Measurements from ENCODE around the gene TRPT1. TPM values are rescaled to one million over a fixed set of nuclear protein-coding genes. Genes with fewer than 3 reads are reported as not detected.

TRPT1 gene
- total and polyA plus RNA-seq, 9 of the 15 experiments (the other 6 are each of a cell fraction or from before 2014, with no cell fraction given) = 4.6 to 41.7 (median 23.1) TPM

GRCh38 chr11:64183890-64184289 is 42.1 kb downstream of the TRPT1 start:
- H3K9ac ChIP-seq (ENCODE audit: insufficient read depth in 1 of 2, low read depth in 2 of 2, low read length in 2 of 2) = peak overlapping the region; percentile 42 to 99; a peak in 3 of 4 replicates
- no peak for ATAC-seq
- no peaks in the 10 kb centered on the region for H3K9me1 ChIP-seq (ENCODE audit: control insufficient read depth, insufficient read depth, low read length)
- H3K79me2 ChIP-seq (ENCODE audit: control insufficient read depth, insufficient read depth, low read length) = peaks cover 32% of the 10 kb centered on the region
- intact Hi-C loops (cut with micrococcal nuclease) = loop anchor here (2.0 kb wide), 1 partner anchor 47 kb away; the partner anchor contains the start of gene DNAJC4
- 22% methylated on average over 4 of the region's 7 CpGs for WGBS (ENCODE audit: insufficient coverage, low coverage, missing lambda C conversion rate)
- H3K36me3 ChIP-seq (ENCODE audit: control insufficient read depth, insufficient read depth, low read length) = peaks cover 4% of the 10 kb centered on the region
- no peak overlapping the region for H2AFZ ChIP-seq (ENCODE audit: low read depth, low read length)
- ChIA-PET POLR2A (no interaction called here), CTCF (ENCODE audit: low intra/inter-chr PET ratio) (no interaction called here)
- no peaks in the 10 kb centered on the region for H4K20me1 ChIP-seq (replicated peaks; ENCODE audit: control insufficient read depth, insufficient read depth, low read length)
- in situ Hi-C loops (cut with MboI) = no loop called here
- peak overlapping the region; percentile 97 for H3K4me2 ChIP-seq (ENCODE audit: insufficient read depth, low read length)
- DNase-seq (ENCODE audit: extremely low read depth in 1 of 4, low spot score in 3 of 4) = no peak
- no peaks in the 10 kb centered on the region for H3K9me3 ChIP-seq (replicated peaks; ENCODE audit: control insufficient read depth, insufficient read depth, low read depth, low read length)
- H3K4me1 ChIP-seq (replicated peaks in 1 of 2; ENCODE audit: control insufficient read depth in 2 of 2, insufficient read depth in 2 of 2, low read length in 2 of 2) = peaks cover 26 to 55% of the 10 kb centered on the region in 2 experiments
- no peak for FAIRE-seq
- BruUV-seq (replicated peaks) = no TSS peak
- peak overlapping the region; percentile 43; the same call in 2 of the 3 replicates for H3K27ac ChIP-seq (ENCODE audit: extremely low read depth, low read depth, low read length)
- peak overlapping the region; percentile 70; the same call in 1 of the 2 replicates for H3K4me3 ChIP-seq
- no peaks in the 10 kb centered on the region for H3K27me3 ChIP-seq (ENCODE audit: control insufficient read depth in 2 of 2, insufficient read depth in 2 of 2, low read length in 2 of 2)
- TF ChIP-seq TAF15 (IDR thresholded peaks at IDR 0.05; ENCODE audit: low read depth, low read length) (no peak), ZNF184 (CRISPR knock-in tag; IDR thresholded peaks at IDR 0.05) (no peak), ZNF444 (CRISPR knock-in tag; IDR thresholded peaks at IDR 0.05) (no peak), ZNF518B (CRISPR knock-in tag; IDR thresholded peaks at IDR 0.05) (no peak), SMAD1 (IDR thresholded peaks at IDR 0.05; ENCODE audit: low read depth, low read length, partially characterized antibody) (no peak), ZKSCAN1 (IDR thresholded peaks at IDR 0.05; ENCODE audit: low read depth, low read length) (no peak), KDM1A (IDR thresholded peaks at IDR 0.05) (peak; percentile 7 to 25; a peak in 1 of 4 replicates), ZNF77 (CRISPR knock-in tag; IDR thresholded peaks at IDR 0.05) (no peak), KAT7 (CRISPR knock-in tag; IDR thresholded peaks at IDR 0.05; ENCODE audit: borderline replicate concordance) (no peak), ATF7 (IDR thresholded peaks at IDR 0.05) (no peak), NR3C1 (CRISPR knock-in tag; IDR thresholded peaks at IDR 0.05) (no peak), ZNF778 (CRISPR knock-in tag; IDR thresholded peaks at IDR 0.05) (no peak), CBFA2T3 (IDR thresholded peaks at IDR 0.05) (no peak), MCM5 (IDR thresholded peaks at IDR 0.05; ENCODE audit: low read depth) (no peak), RBM25 (IDR thresholded peaks at IDR 0.05; ENCODE audit: low read depth, low read length, severe bottlenecking) (peak; percentile 59), ZKSCAN3 (CRISPR knock-in tag; IDR thresholded peaks at IDR 0.05) (no peak), SMARCB1 (IDR thresholded peaks at IDR 0.05; ENCODE audit: insufficient read length, low read depth) (no peak), ZNF740 (CRISPR knock-in tag; IDR thresholded peaks at IDR 0.05) (peak; percentile 55; the same call in 1 of the 2 replicates), ZNF740 (tag; IDR thresholded peaks at IDR 0.05) (no peak), SPI1 (IDR thresholded peaks at IDR 0.05; ENCODE audit: borderline replicate concordance, low read depth, low read length) (no peak), STAG1 (CRISPR knock-in tag; IDR thresholded peaks at IDR 0.05; ENCODE audit: borderline replicate concordance) (no peak), CBX3 (IDR thresholded peaks at IDR 0.05; ENCODE audit: borderline replicate concordance in 1 of 2, low read length in 2 of 2) (no peak), BCOR (IDR thresholded peaks at IDR 0.05) (0 out of 2 replicates have a peak, but pooled peaks have one; percentile 20)
